A549 (cell line): ENCODE measurements around the gene MAPRE2. TPM values are rescaled to one million over a fixed set of nuclear protein-coding genes. Genes with fewer than 3 reads are reported as not detected.
"Not testable (repeated sequence)": the region's sequence is repeated elsewhere in the genome, so short reads cannot be mapped to it uniquely, and the experiment has no call there.

Experiments
- ATAC-seq, 2 experiments: fragments of 200-7000 bp in 1 of 2; fragments of >200 bp in 1 of 2; cut with Nextera tagmentation in 1 of 2; cut with Tn5 transposase in 1 of 2; 3 replicates each; pipeline versions ENCODE4 v1.8.0 to v1.9.1; 2018 to 2020; ENCODE audit warnings: mild to moderate bottlenecking in 1 of 2, moderate library complexity in 1 of 2
- CTCF ChIA-PET: fragments of 300-600 bp; sonication (Branson Sonifier 250); formaldehyde crosslinking; extraction: SDS; loops from one replicate; lab custom pipeline; 2021; ENCODE audit warnings: antibody characterized with exemption, inconsistent platforms; lab: Yijun Ruan, JAX
- POLR2A ChIA-PET: fragments of 350-600 bp; formaldehyde crosslinking; extraction: SDS; loops from one replicate; lab custom pipeline; 2021; ENCODE audit warnings: antibody characterized with exemption, inconsistent platforms; lab: Yijun Ruan, JAX
- DNase-seq, 2 experiments: peaks; one replicate each; pipeline versions ENCODE4 v3.0.0 to v3.0.0-alpha.2; 2011 to 2016; ENCODE audit warnings: low read depth in 1 of 2, low spot score in 1 of 2
- FAIRE-seq: peaks from 2 replicates; lab custom pipeline; 2011; peaks lifted over from hg19 to GRCh38; lab: Jason Lieb, UNC
- H3K27ac ChIP-seq, 2 experiments: fragments of >200 bp; sonication (Bioruptor Twin); formaldehyde crosslinking; 3 replicates each; pipeline ENCODE4 v1.5.1; 2016 to 2017
- H3K4me1 ChIP-seq: fragments of >200 bp; sonication (Bioruptor Twin); formaldehyde crosslinking; 3 replicates; pipeline ENCODE4 v1.6.1; 2016
- H3K4me2 ChIP-seq: fragments of >200 bp; sonication (Bioruptor Twin); formaldehyde crosslinking; 3 replicates; pipeline ENCODE4 v1.6.1; 2016
- H3K4me3 ChIP-seq: fragments of >200 bp; sonication (Bioruptor Twin); formaldehyde crosslinking; 3 replicates; pipeline ENCODE4 v1.5.1; 2016
- H3K9me3 ChIP-seq: fragments of >200 bp; sonication (Bioruptor Twin); formaldehyde crosslinking; 3 replicates; pipeline ENCODE4 v1.6.1; 2016
- BHLHE40 ChIP-seq: IDR thresholded peaks from 2 replicates; pipeline ENCODE4 v1.6.1; 2012; ENCODE audit warnings: low read depth, low read length, inconsistent platforms
- CBX2 ChIP-seq: fragments of 200-600 bp; sonication (generic); IDR thresholded peaks from 2 replicates; pipeline ENCODE4 v1.6.1; 2016; ENCODE audit warnings: low read depth, mild to moderate bottlenecking, borderline replicate concordance
- FOSL2 ChIP-seq, 2 experiments: fragments of 450-650 bp in 1 of 2; fragments of >200 bp in 1 of 2; sonication (Bioruptor Twin) in 1 of 2; formaldehyde crosslinking; IDR thresholded peaks; 2 replicates each; pipeline versions ENCODE4 v1.5.0 to v1.6.1; 2016 to 2020; ENCODE audit warnings: mild to moderate bottlenecking in 1 of 2, moderate library complexity in 1 of 2
- HOXB13 ChIP-seq: fragments of 250-450 bp; sonication (Bioruptor Pico); IDR thresholded peaks from 2 replicates; pipeline ENCODE4 v1.5.0; 2020; ENCODE audit warnings: low read depth, mild to moderate bottlenecking, moderate library complexity
- KDM5A ChIP-seq: fragments of 200-600 bp; sonication (generic); IDR thresholded peaks from 2 replicates; pipeline ENCODE4 v1.6.1; 2016; ENCODE audit warnings: antibody characterized with exemption, mild to moderate bottlenecking
- MAX ChIP-seq: IDR thresholded peaks from 2 replicates; pipeline ENCODE4 v1.6.1; 2012
- NPAS2 ChIP-seq: fragments of 250-450 bp; sonication (Bioruptor Pico); IDR thresholded peaks from 2 replicates; pipeline ENCODE4 v1.8.0; 2022; ENCODE audit warnings: mild to moderate bottlenecking, moderate library complexity, borderline replicate concordance
- PBX3 ChIP-seq: IDR thresholded peaks from 2 replicates; pipeline ENCODE4 v1.6.1; 2012
- PHF8 ChIP-seq: fragments of 200-600 bp; sonication (generic); IDR thresholded peaks from 2 replicates; pipeline ENCODE4 v1.6.1; 2016; ENCODE audit warnings: low read depth, mild to moderate bottlenecking, antibody characterized with exemption, moderate library complexity, borderline replicate concordance
- POLR2A ChIP-seq: IDR thresholded peaks from 2 replicates; pipeline ENCODE4 v1.6.1; 2012; ENCODE audit warnings: mild to moderate bottlenecking, low read length
- RARB ChIP-seq: fragments of 250-450 bp; sonication (Bioruptor Pico); IDR thresholded peaks from 2 replicates; pipeline ENCODE4 v1.8.0; 2021; ENCODE audit warnings: mild to moderate bottlenecking, moderate library complexity
- RCOR1 ChIP-seq: fragments of 150-350 bp; IDR thresholded peaks from 2 replicates; pipeline ENCODE4 v1.6.1; 2014; ENCODE audit warnings: antibody characterized with exemption, low read length, low read depth
- SMC3 ChIP-seq: fragments of >200 bp; sonication (Bioruptor Twin); formaldehyde crosslinking; IDR thresholded peaks from 3 replicates; pipeline ENCODE4 v1.6.1; 2018; ENCODE audit warnings: inconsistent platforms
- ZNF302 ChIP-seq: fragments of 250-450 bp; sonication (Bioruptor Pico); IDR thresholded peaks from 2 replicates; pipeline ENCODE4 v1.9.0; 2021; ENCODE audit warnings: inconsistent platforms, mild to moderate bottlenecking, moderate library complexity
- WGBS: methylation state at CpG from one replicate; pipeline ENCODE4 v1.1.6; 2017; ENCODE audit errors: missing lambda C conversion rate; 5-methylcytosine and 5-hydroxymethylcytosine counted together
- polyA plus RNA-seq, 4 experiments: library from polyadenylated mRNA; depleted of rRNA in 3 of 4; stranded (reverse); fragments of >200 nt; fragmentation: RNase III in 1 of 4; extraction: RNeasy Plus Mini Kit Qiagen cat#74134 plus additional on column Dnase treatment in 1 of 4; gene quantifications; 2 replicates in 3 of 4; 3 replicates in 1 of 4; pipeline ENCODE4 v1.2.3, GENCODE V29; 2011 to 2017
- TF ChIP-seq, protein P1 (sequence below): fragments of 250-450 bp; sonication (Bioruptor Pico); IDR thresholded peaks from 2 replicates; pipeline ENCODE4 v1.5.0; 2020; ENCODE audit warnings: low read depth, mild to moderate bottlenecking, moderate library complexity
- TF ChIP-seq, protein P2 (sequence below): fragments of 250-450 bp; sonication (Bioruptor Pico); IDR thresholded peaks from 2 replicates; pipeline ENCODE4 v1.5.0; 2021; ENCODE audit warnings: mild to moderate bottlenecking, moderate library complexity, borderline replicate concordance
- TF ChIP-seq, protein P3 (sequence below): fragments of >200 bp; sonication (Bioruptor Twin); formaldehyde crosslinking; IDR thresholded peaks from 2 replicates; pipeline ENCODE4 v1.6.1; 2016
- TF ChIP-seq, protein P4 (sequence below): IDR thresholded peaks from 2 replicates; pipeline ENCODE4 v1.6.1; 2012; ENCODE audit warnings: low read depth, borderline replicate concordance

The MAPRE2 gene
- polyA plus RNA-seq, 2 of the 4 experiments (the other 2 are of a cell fraction) = 11.4 to 59.1 TPM

GRCh38 chr18:35106013-35106844, 65.0 kb downstream of the MAPRE2 start (continued):
- no peak for TF ChIP-seq PHF8
- TF ChIP-seq HOXB13 = no peak

DNA sequence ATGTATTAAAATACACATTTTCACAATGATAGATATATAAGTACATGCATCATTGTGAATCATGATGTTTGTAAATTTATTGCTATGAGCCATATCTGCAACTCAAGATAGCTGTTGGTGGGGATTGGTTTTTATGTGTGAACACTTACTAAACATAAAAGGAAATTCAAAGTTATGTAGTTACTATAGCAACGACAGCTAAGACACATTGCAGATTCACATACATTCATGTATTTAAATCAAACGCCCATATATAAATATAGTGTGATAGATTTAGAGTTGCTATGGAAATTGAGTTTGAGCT, 65.6 kb downstream of the MAPRE2 start:
- DNase-seq (no peak), FAIRE-seq (no peak), ATAC-seq (no peak)
- H3K4me1 ChIP-seq = no peaks in the 10 kb centered on the region
- no peak overlapping the region for H3K4me2 ChIP-seq
- H3K27ac ChIP-seq = no peak overlapping the region
- 78% methylated on average over 2 of the region's 2 CpGs for WGBS
- H3K4me3 ChIP-seq = no peak overlapping the region
- no peaks in the 10 kb centered on the region for H3K9me3 ChIP-seq
- ChIA-PET CTCF (no interaction called here), POLR2A (no interaction called here)
- TF ChIP-seq PBX3 = no peak
- TF ChIP-seq NPAS2 (CRISPR knock-in tag) = no peak
- no peak for TF ChIP-seq ZNF302
- TF ChIP-seq, protein P1, sequence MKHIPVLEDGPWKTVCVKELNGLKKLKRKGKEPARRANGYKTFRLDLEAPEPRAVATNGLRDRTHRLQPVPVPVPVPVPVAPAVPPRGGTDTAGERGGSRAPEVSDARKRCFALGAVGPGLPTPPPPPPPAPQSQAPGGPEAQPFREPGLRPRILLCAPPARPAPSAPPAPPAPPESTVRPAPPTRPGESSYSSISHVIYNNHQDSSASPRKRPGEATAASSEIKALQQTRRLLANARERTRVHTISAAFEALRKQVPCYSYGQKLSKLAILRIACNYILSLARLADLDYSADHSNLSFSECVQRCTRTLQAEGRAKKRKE (CRISPR knock-in tag) = no peak
- TF ChIP-seq FOSL2 (IDR thresholded peaks at IDR 0.05) = no peak
- no peak for TF ChIP-seq FOSL2 (CRISPR knock-in tag; IDR thresholded peaks at IDR 0.05)
- no peak for TF ChIP-seq KDM5A

GRCh38 chr18:35107216-35107615, 66.0 kb downstream of the MAPRE2 start:
- DNase-seq (no peak), FAIRE-seq (no peak), ATAC-seq (no peak)
- no peak overlapping the region for H3K27ac ChIP-seq
- H3K4me3 ChIP-seq = no peak overlapping the region
- no peaks in the 10 kb centered on the region for H3K4me1 ChIP-seq
- no peak for TF ChIP-seq SMC3
- TF ChIP-seq, protein P2, sequence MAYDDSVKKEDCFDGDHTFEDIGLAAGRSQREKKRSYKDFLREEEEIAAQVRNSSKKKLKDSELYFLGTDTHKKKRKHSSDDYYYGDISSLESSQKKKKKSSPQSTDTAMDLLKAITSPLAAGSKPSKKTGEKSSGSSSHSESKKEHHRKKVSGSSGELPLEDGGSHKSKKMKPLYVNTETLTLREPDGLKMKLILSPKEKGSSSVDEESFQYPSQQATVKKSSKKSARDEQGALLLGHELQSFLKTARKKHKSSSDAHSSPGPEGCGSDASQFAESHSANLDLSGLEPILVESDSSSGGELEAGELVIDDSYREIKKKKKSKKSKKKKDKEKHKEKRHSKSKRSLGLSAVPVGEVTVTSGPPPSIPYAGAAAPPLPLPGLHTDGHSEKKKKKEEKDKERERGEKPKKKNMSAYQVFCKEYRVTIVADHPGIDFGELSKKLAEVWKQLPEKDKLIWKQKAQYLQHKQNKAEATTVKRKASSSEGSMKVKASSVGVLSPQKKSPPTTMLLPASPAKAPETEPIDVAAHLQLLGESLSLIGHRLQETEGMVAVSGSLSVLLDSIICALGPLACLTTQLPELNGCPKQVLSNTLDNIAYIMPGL (CRISPR knock-in tag) = no peak
- TF ChIP-seq, protein P3, sequence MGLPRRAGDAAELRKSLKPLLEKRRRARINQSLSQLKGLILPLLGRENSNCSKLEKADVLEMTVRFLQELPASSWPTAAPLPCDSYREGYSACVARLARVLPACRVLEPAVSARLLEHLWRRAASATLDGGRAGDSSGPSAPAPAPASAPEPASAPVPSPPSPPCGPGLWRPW = no peak
- no peak for TF ChIP-seq POLR2A
- no peak for TF ChIP-seq RARB (CRISPR knock-in tag)
- TF ChIP-seq, protein P4, sequence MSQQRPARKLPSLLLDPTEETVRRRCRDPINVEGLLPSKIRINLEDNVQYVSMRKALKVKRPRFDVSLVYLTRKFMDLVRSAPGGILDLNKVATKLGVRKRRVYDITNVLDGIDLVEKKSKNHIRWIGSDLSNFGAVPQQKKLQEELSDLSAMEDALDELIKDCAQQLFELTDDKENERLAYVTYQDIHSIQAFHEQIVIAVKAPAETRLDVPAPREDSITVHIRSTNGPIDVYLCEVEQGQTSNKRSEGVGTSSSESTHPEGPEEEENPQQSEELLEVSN = no peak
- TF ChIP-seq RCOR1 = no peak
- TF ChIP-seq CBX2 = no peak
- no peak for TF ChIP-seq MAX
- TF ChIP-seq BHLHE40 = no peak
- POLR2A ChIA-PET = no interaction called here
- CTCF ChIA-PET = no interaction called here
- H3K9me3 ChIP-seq = no peaks in the 10 kb centered on the region
- H3K4me2 ChIP-seq = no peak overlapping the region

- H3K4me3 ChIP-seq, CTCF ChIA-PET, H3K4me2 ChIP-seq, FAIRE-seq, POLR2A ChIA-PET, H3K4me1 ChIP-seq, H3K9me3 ChIP-seq, ATAC-seq, DNase-seq, H3K27ac ChIP-seq: not testable (repeated sequence)
- 81% methylated on average over 1 of the region's 1 CpG for WGBS
Measured at GRCh38 chr18:35108088-35108487, 66.9 kb downstream of the MAPRE2 start.
